Measurements from ENCODE around the gene NCF2.
A peak's percentile ranks its signal among the peaks of the same experiment; 100 is the strongest.

NCF2 gene

GRCh38 chr1:183612407-183612806, 22.1 kb upstream of the NCF2 start:
- no peak for DNase-seq (ENCODE audit: low read depth, low spot score)

GRCh38 chr1:183611021-183611420, 20.8 kb upstream of the NCF2 start:
- DNase-seq (ENCODE audit: low read depth, low spot score): no peak

- no peak for DNase-seq (ENCODE audit: low read depth, low spot score)
Measured at GRCh38 chr1:183609759-183610452, 19.6 kb upstream of the NCF2 start.

- no peak for DNase-seq (ENCODE audit: low read depth, low spot score)
Measured at GRCh38 chr1:183609313-183609712, 19.1 kb upstream of the NCF2 start.

- DNase-seq (ENCODE audit: low read depth, low spot score): no peak
Measured at GRCh38 chr1:183607322-183607980, 17.2 kb upstream of the NCF2 start.

DNA sequence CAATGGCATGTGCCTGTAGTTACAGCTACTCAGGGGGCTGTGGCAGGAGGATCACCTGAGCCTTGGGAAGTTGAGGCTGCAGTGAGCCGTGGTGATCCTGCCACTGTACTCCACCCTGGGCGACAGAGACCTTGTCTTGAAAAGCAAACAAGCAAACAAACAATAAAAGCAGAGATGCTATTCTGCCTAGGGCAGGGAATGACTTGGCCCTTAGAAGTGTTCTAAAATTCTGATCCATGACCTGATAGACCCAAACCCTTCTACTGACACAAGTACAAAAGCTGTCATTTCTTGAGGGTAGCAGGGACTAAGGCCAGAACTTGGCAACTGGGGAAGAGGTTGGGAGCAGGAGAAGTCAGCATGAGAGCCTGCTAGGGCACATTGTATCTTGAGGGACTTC, 15.6 kb upstream of the NCF2 start:
- DNase-seq (ENCODE audit: low read depth, low spot score): no peak

- DNase-seq (ENCODE audit: low read depth, low spot score): no peak
Measured at GRCh38 chr1:183604815-183605214, 14.6 kb upstream of the NCF2 start.

DNA sequence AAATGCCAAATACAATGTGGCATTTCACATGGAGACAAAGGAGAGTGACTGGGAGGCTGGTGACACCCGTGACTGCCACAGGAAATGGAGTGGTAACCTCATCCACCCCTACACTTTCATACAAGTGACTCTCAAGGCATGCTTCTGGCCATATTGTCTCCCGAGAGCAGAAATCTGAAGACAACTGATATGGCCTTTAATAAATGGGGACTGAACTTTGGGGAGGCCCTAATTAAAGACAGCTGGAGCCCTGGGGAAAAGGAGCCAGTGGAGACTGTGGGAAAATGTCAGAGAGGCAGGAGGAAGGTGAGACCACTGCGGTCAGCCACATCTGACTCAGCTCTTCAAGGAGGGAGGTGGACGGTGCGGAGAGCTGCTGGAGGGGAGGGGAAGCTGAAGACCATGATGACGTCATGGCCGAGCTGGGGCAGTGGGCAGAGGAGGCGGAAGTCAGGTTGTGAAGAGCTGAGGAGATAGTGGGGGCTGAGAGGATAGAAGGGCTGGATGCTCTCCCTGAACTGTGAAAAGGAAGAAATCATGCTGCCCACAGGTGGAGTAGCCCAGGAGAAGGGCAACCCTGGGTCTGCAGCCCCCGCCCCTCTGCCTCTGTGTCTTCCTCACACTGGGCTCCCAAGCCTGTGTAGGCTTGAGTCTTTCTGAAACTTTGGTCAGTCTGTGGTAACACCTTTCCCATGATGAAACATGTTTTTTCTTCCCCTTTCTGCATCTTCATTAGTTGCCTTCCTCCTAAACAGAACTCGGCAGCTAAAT, 14.0 kb upstream of the NCF2 start:
- peak; percentile 37 for DNase-seq (ENCODE audit: low read depth, low spot score)

DNA sequence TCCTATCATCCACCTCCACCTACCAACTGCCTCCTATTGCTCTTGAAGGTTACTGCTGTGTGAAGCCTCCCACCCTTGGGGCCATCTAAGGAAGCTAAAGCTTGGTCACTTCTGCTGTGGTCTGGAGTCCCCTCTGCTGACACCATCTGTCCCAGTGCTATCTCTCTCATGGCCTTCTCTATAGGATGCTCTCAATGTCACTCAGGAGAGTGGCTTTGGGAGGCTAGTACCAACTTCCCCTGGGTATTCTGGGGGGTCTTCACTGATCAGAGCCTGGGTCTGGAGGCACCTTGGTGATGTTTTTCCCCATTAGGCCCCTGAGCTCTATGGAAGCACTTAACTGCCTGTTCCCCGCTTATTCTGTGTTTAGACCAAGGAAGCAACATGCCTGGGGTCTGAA, 12.3 kb upstream of the NCF2 start:
- DNase-seq (ENCODE audit: low read depth, low spot score): no peak

DNA sequence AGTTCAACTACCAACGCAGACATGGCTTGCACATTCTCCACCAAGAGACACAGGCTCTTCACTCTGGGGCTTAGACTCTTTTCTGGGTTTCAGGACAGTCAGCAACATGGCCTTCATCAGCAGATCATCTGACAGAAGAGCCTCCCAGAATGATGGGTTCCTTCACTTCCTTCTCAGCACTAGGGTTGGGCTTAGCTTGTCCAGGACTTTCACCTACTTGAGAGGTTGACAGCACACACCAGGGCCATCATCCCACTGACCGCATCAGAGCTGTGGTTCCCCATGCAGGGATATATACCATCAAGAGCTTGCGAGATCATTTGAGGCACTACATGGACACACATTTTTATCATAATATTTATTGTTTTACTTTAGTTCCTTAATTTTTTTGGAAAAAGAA, 10.4 kb upstream of the NCF2 start:
- no peak for DNase-seq (ENCODE audit: low read depth, low spot score)

GRCh38 chr1:183600136-183600535, 9.9 kb upstream of the NCF2 start:
- no peak for DNase-seq (ENCODE audit: low read depth, low spot score)

GRCh38 chr1:183598386-183598785, 8.1 kb upstream of the NCF2 start:
- DNase-seq (ENCODE audit: low read depth, low spot score): no peak

GRCh38 chr1:183597656-183598347, 7.5 kb upstream of the NCF2 start:
- no peak for DNase-seq (ENCODE audit: low read depth, low spot score)

- DNase-seq (ENCODE audit: low read depth, low spot score): no peak
Measured at GRCh38 chr1:183596500-183596899, 6.2 kb upstream of the NCF2 start.

- DNase-seq (ENCODE audit: low read depth, low spot score): no peak
Measured at GRCh38 chr1:183595537-183595936, 5.3 kb upstream of the NCF2 start.

- no peak for DNase-seq (ENCODE audit: low read depth, low spot score)
Measured at GRCh38 chr1:183593356-183593755, 3.1 kb upstream of the NCF2 start.

DNA sequence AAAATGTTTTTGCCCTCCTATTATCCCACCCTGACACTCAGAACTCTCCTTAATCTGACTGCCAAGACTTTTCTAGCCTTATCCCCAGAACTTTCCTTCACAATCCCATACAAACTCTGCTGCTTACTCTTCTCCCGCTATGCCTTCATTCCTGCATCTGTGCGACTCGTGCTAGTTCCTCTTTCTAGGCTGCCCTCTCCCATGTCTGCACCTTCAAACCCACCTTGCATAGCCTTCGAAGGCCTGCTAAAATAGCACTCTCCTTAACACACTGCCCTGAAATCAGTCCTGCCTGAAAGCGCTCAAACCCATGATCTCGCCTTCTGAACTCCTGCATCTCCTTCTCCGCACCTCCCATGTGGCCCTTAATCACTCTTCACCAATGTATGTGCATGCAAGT, 2.5 kb upstream of the NCF2 start:
- DNase-seq (ENCODE audit: low read depth, low spot score): no peak

DNA sequence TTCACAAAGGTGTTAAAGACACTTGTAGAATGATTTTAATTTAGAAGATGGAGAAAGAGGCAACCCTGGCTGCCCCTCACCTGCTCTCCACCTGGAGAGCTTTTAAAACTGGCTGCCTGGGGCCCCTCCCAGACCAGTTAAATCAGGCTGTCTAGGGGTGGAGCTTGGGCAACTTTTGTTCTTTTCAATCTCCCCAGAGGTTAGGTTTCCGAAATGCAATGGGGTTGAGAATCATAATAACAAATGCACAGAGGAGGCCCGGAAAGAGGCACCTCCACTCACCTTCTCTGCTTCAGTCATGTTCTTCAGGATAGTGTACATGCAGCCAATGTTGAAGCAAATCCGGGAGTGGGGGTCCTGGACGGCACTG, 400 bp downstream of the NCF2 start:
- no peak for DNase-seq (ENCODE audit: low read depth, low spot score)

- DNase-seq (ENCODE audit: low read depth, low spot score): no peak
Measured at GRCh38 chr1:183589384-183589783, 875 bp downstream of the NCF2 start.

DNA sequence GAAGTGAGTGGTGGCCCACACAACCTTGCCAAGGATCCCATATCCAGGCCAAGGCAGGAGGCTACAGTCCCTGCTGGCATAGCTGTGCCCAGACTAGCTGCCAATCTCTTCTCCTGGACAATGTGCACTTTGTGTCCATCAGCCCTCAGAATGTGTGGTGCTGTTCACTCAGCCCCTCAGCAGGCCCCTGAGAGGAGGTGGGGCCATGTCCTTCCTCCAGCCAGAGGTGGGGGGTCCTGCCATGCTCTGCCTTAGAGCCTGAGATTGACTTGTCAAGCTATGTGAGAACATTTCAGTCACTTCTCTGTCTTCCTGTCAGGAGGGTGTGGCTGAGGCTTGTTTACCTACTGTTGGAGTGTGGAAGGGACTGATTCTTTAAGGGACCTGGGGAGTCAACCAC, 1.4 kb downstream of the NCF2 start:
- no peak for DNase-seq (ENCODE audit: low read depth, low spot score)

GRCh38 chr1:183586926-183587325, 3.3 kb downstream of the NCF2 start:
- DNase-seq (ENCODE audit: low read depth, low spot score): no peak

- no peak for DNase-seq (ENCODE audit: low read depth, low spot score)
Measured at GRCh38 chr1:183586455-183586854, 3.8 kb downstream of the NCF2 start.

All from ELF-1 (cell line).